LNCaP clone FGC (cell line): ENCODE measurements around the gene PGLYRP1.
A peak's percentile ranks its signal among the peaks of the same experiment; 100 is the strongest.

Experiments used
- DNase-seq: peaks from one replicate; pipeline ENCODE4 v3.0.0-alpha.2; 2011; ENCODE audit warnings: low read depth
- H3K4me3 ChIP-seq: 2 replicates; pipeline ENCODE4 v1.5.1; 2011; ENCODE audit warnings: mild to moderate bottlenecking, low read depth, low read length, control low read depth
- TF ChIP-seq, protein P1 (sequence below): IDR thresholded peaks from 2 replicates; pipeline ENCODE4 v1.5.1; 2012; ENCODE audit warnings: mild to moderate bottlenecking; ENCODE audit not compliant: control insufficient read depth, insufficient read depth; ENCODE audit errors: extremely low read depth

The PGLYRP1 gene

DNA sequence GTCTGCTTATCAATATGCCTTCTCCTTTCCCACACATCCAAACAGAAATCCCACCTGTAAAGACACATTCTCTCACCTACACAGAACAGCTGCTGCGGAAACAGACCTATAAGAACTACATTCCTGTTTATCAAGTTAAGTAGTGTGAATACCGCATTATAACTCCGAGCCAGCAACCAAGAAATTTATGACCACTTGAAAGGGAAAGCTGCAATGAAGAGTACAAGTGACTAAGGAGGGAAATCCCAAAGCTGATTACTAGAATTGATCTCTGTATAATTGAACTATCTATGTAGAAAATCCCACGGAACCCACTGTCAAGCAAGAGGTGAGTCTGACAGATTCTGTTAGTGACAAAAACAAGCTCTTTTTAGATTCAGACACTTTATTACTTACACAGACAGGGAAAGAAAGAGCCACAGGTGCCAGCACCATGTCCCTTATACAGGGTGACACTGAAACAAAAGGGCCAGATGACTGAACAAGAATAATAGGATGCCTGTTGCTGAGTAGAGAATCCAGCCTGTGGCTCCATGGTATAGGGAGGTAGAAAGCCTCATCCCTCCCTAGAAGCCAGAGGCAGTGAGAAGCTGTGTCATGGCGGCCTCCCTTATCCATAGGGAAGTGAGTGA, 19.5 kb upstream of the PGLYRP1 start:
- no peak overlapping the region for H3K4me3 ChIP-seq
- TF ChIP-seq, protein P1, sequence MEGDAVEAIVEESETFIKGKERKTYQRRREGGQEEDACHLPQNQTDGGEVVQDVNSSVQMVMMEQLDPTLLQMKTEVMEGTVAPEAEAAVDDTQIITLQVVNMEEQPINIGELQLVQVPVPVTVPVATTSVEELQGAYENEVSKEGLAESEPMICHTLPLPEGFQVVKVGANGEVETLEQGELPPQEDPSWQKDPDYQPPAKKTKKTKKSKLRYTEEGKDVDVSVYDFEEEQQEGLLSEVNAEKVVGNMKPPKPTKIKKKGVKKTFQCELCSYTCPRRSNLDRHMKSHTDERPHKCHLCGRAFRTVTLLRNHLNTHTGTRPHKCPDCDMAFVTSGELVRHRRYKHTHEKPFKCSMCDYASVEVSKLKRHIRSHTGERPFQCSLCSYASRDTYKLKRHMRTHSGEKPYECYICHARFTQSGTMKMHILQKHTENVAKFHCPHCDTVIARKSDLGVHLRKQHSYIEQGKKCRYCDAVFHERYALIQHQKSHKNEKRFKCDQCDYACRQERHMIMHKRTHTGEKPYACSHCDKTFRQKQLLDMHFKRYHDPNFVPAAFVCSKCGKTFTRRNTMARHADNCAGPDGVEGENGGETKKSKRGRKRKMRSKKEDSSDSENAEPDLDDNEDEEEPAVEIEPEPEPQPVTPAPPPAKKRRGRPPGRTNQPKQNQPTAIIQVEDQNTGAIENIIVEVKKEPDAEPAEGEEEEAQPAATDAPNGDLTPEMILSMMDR, result no peak
- no peak for DNase-seq

DNA sequence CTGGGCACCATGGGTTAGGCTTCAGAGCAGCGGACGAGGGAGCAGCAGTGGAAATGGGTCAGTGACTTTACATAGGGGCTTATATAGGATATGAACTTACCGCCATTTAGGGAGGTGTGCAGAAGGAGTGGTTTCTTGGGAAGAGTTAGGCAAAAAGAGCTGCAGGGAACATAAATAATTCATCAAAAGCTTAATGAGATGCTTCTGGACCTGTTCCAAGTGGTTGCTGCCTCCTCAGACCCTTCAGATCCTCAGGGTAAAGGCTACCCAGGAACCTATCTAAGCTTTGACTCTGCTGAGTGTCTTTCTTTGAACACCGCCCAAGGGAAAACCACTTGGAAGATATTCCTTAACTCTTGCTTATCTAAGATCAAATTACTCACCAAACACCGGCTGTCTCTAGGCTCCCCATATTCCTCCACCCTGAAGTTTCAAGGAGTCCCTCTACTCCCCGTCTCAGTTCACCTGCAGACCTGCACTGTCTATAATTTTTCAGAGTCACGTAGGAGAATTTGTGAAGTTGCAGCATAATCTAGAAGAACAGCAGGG, 18.2 kb upstream of the PGLYRP1 start, which contains the start of gene IGFL4:
Gene IGFL4 (minus strand): TSS at position 51 of the 549 bp plus-strand sequence. CDS start 40 bp downstream, at position 11.
- TF ChIP-seq, protein P1, result no peak
- DNase-seq, result peak; percentile 36
- H3K4me3 ChIP-seq, result no peak within 1 kb of the TSS

DNA sequence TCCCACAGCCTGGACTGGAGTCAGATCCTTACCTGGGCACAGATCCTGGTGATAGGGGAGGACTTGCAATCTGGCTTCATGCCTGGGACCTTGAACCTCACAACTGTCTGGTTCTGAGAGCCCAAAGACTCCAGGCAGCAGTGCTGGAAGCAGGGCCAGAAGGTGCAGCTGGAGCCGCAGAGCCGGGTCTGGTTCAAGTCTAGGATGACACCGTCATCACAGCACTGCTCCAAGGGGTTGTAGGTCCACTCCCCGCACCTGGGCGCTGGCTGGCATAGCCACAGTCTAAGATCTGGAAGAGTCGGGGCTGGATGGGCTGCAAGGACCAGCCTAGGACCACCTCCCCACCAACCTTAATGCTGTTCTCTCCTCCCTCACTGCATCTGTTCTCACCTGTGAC, 17.3 kb upstream of the PGLYRP1 start:
- TF ChIP-seq, protein P1, result no peak
- H3K4me3 ChIP-seq, result no peak overlapping the region
- DNase-seq, result no peak

DNA sequence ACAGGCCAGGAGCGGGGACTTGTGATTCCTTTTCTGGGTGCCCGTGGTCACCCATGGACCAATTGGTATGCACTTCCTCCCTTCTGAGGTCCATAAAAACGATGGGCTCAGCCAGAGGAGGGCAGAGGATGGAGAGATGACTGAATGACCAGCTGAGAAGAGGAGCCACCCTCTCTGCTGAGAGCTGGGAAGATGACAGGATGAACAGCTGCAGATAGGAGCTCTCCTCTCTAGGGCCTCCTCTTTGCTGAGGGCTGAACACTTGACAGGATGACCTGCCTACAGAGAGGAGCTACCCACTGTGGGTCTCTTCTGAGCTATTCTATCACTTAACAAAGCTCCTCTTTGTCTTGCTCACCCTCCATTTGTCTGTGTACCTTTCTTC, 13.9 kb upstream of the PGLYRP1 start:
- H3K4me3 ChIP-seq, result no peak overlapping the region
- DNase-seq, result no peak
- TF ChIP-seq, protein P1, result no peak

DNA sequence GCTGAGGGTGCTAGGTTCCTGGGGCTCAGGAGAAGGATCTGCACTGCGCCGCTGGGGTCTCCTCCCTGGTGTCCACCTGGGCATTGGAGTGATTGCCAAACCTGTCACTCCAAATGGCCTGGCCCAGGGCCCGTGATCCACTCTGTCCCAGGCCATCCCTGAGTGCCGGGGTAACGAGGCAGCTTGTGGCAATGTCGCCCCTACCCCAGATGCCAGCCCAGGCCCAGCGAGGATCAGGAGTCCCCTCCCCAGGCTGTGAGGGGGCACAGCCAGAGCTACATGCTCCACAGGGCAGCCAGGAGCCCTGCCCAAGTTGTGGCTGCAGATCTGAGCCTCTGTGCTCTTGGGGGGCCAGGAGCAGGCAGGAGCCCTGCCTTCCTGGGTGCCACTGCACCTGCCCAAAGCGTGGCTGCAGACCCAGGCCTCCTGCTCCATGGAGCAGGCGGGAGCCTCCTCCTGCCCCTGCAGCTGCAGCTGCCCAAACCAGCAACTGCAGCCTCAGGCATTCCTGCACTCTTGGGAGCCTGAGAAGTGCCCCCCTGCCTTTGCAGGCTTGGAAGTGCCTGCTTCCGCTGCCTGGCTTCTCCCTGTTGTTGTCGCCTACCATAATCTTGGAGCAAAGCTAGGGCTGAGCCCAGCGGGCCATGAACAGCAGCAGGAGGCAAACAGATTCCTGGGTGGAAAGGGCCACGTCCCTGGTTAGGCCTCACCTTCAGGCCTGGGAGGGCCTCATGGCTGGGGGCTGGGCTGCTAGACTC, 13.3 kb upstream of the PGLYRP1 start:
- TF ChIP-seq, protein P1, result no peak
- H3K4me3 ChIP-seq, result no peak overlapping the region
- DNase-seq, result no peak

DNA sequence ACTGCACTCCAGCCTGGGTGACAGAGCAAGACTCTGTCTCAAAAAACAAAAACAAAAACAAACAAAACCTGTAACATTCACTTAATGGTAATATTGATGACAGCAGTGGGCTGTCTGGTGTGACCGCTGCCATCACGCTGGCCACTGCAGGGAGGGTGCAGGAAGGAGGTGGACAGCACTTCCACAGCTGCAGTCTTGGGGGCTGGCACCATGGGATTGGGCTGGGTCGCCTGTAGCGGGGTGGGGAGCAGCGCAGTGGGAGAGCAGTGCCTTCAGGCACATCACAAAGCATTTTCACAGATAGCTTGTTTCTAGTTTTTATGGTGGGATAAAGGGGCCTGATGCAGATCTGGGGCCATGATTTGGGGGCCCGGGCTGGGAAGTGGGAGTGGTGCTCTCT, 12.7 kb upstream of the PGLYRP1 start:
- no peak overlapping the region for H3K4me3 ChIP-seq
- TF ChIP-seq, protein P1, result no peak
- no peak for DNase-seq
